ENCODE measurements around the gene ADIRF. TPM values are rescaled to one million over a fixed set of nuclear protein-coding genes. Genes with fewer than 3 reads are reported as not detected.

ADIRF gene
- total RNA-seq, 1 donor from 2014 or later: not detected

DNA sequence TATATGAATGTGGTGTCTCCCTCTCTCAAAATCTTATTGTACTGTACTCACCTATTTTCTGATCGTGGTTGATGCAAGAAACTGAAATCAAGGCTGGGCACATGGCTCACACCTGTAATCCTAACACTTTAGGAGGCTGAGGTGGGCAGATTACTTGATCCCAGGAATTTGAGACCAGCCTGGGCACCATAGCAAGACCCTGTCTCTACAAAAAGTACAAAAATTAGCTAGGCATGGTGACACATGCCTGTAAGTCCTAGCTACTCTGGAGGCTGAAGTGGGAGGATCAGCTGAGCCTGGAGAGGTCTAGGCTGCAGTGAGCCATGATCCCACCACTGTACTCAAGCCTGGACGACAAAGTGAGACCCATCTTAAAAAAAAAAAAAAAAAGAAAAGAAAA, 26.9 kb upstream of the ADIRF start:
- no peaks in the 10 kb centered on the region for H3K79me2 ChIP-seq (ENCODE audit: low read depth)
- H3K9me3 Mint-ChIP-seq: no peaks in the 10 kb centered on the region
- H3K27ac Mint-ChIP-seq: no peak overlapping the region
- no peak for DNase-seq (ENCODE audit: low spot score)
- peaks cover 4% of the 10 kb centered on the region for H3K4me1 ChIP-seq
- H3K4me2 ChIP-seq: no peak overlapping the region
- peaks cover 6% of the 10 kb centered on the region for H3K27me3 Mint-ChIP-seq (ENCODE audit: insufficient read depth, low read depth)
- no peak overlapping the region for H3K9ac ChIP-seq
- no peak overlapping the region for H3K27ac ChIP-seq
- no peaks in the 10 kb centered on the region for H3K36me3 Mint-ChIP-seq
- no peaks in the 10 kb centered on the region for H3K36me3 ChIP-seq
- peaks cover 8% of the 10 kb centered on the region for H3K4me1 Mint-ChIP-seq
- H4K20me1 ChIP-seq (ENCODE audit: low read depth): no peaks in the 10 kb centered on the region
- H3F3A ChIP-seq (ENCODE audit: low read depth): no peaks in the 10 kb centered on the region
- no peaks in the 10 kb centered on the region for H3K9me3 ChIP-seq (ENCODE audit: low read depth)
- no peak for TF ChIP-seq EZH2phosphoT487 (IDR thresholded peaks at IDR 0.05)
- TF ChIP-seq EZH2 (IDR thresholded peaks at IDR 0.05): no peak
- no peak for TF ChIP-seq CTCF (IDR thresholded peaks at IDR 0.05)
- no peaks in the 10 kb centered on the region for H3K27me3 ChIP-seq
- no peak overlapping the region for H2AFZ ChIP-seq (replicated peaks)
- H3K4me3 ChIP-seq: no peak overlapping the region
- no peak overlapping the region for H3K4me3 Mint-ChIP-seq

GRCh38 chr10:86941991-86942421, 26.3 kb upstream of the ADIRF start:
- H2AFZ ChIP-seq (replicated peaks): no peak overlapping the region

DNA sequence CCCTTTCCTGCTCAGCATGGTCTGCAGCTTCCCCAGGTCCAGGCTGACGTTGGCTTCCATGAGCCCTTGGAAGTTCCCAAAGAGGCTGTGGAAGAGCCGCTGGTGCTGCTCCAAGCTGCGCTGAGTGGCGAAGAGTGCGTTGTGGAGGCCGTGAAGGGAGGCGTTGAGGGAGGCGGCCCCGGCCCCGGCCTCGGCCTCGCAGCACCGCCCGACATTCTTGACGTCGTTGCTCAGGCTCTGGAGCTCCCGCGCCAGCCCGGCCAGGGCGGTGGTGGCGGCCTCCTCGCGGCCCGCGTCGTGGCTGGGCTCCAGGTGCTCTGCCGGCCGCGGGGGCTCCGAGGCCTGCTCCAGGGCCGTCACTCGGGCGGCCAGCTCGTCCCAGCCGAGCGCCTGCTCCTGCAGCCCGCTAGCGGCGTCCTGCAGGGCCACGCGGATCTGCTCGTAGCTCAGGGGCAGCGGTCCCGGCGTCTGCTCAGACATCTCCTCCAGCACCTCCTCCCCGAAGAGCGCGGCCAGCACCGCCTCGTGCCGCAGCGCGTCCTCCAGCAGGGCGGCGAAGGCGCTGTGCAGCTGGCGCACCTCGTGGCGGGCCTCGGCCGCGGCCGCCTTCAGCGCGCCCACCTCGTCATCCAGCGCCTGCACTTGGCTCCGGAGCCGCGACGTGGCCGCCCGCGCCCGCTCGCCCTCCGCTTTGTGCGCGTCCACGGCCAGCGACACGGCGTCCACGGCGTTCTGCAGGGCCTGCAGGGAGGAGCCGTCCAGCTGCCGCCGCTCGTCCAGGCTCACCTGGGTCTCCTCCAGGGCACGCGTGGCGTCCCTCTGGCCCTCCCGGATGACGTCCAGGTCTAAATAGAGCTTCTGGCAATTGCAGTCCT, 25.6 kb upstream of the ADIRF start:
- H3K36me3 ChIP-seq: no peaks in the 10 kb centered on the region
- H3K27me3 ChIP-seq: no peaks in the 10 kb centered on the region
- Mint-ChIP-seq H3K4me3 (no peak overlapping the region), H3K9me3 (no peaks in the 10 kb centered on the region), H3K27ac (no peak overlapping the region), H3K4me1 (peaks cover 8% of the 10 kb centered on the region), H3K27me3 (ENCODE audit: insufficient read depth, low read depth) (peaks cover 8% of the 10 kb centered on the region), H3K36me3 (no peaks in the 10 kb centered on the region)
- no peak overlapping the region for H2AFZ ChIP-seq (replicated peaks)
- no peak for DNase-seq (ENCODE audit: low spot score)
- no peak overlapping the region for H3K27ac ChIP-seq
- no peaks in the 10 kb centered on the region for H3K79me2 ChIP-seq (ENCODE audit: low read depth)
- H3K9me3 ChIP-seq (ENCODE audit: low read depth): no peaks in the 10 kb centered on the region
- no peak for TF ChIP-seq CTCF (IDR thresholded peaks at IDR 0.05)
- TF ChIP-seq EZH2phosphoT487 (IDR thresholded peaks at IDR 0.05): no peak
- no peak for TF ChIP-seq EZH2 (IDR thresholded peaks at IDR 0.05)
- H3K4me3 ChIP-seq: no peak overlapping the region
- H4K20me1 ChIP-seq (ENCODE audit: low read depth): no peaks in the 10 kb centered on the region
- no peaks in the 10 kb centered on the region for H3F3A ChIP-seq (ENCODE audit: low read depth)
- peaks cover 4% of the 10 kb centered on the region for H3K4me1 ChIP-seq
- no peak overlapping the region for H3K4me2 ChIP-seq
- no peak overlapping the region for H3K9ac ChIP-seq

More at GRCh38 chr10:86941991-86942421, 26.3 kb upstream of the ADIRF start:
- Histone ChIP-seq H3K27me3 (no peaks in the 10 kb centered on the region), H3K4me1 (peaks cover 4% of the 10 kb centered on the region), H3K9me3 (ENCODE audit: low read depth) (no peaks in the 10 kb centered on the region), H3K27ac (no peak overlapping the region), H3F3A (ENCODE audit: low read depth) (no peaks in the 10 kb centered on the region), H3K79me2 (ENCODE audit: low read depth) (no peaks in the 10 kb centered on the region), H3K4me3 (no peak overlapping the region), H3K36me3 (no peaks in the 10 kb centered on the region), H3K9ac (no peak overlapping the region), H3K4me2 (no peak overlapping the region), H4K20me1 (ENCODE audit: low read depth) (no peaks in the 10 kb centered on the region)
- TF ChIP-seq EZH2phosphoT487 (IDR thresholded peaks at IDR 0.05) (no peak), EZH2 (IDR thresholded peaks at IDR 0.05) (no peak), CTCF (IDR thresholded peaks at IDR 0.05) (no peak)
- H3K9me3 Mint-ChIP-seq: no peaks in the 10 kb centered on the region
- H3K4me3 Mint-ChIP-seq: no peak overlapping the region
- H3K36me3 Mint-ChIP-seq: no peaks in the 10 kb centered on the region
- peaks cover 11% of the 10 kb centered on the region for H3K27me3 Mint-ChIP-seq (ENCODE audit: insufficient read depth, low read depth)
- peaks cover 8% of the 10 kb centered on the region for H3K4me1 Mint-ChIP-seq
- H3K27ac Mint-ChIP-seq: no peak overlapping the region
- no peak for DNase-seq (ENCODE audit: low spot score)
